KBM-7 (cell line): ENCODE data around the gene SNW1.
"Not testable (repeated sequence)": the region's sequence is repeated elsewhere in the genome, so short reads cannot be mapped to it uniquely, and the experiment has no call there.

Experiments used
- DNase-seq: peaks from one replicate; pipeline ENCODE4 v3.0.0-alpha.2; 2015
- in situ Hi-C: fragments of 300-500 bp; cut with MboI; formaldehyde crosslinking; loops from 2 replicates; pipeline ENCODE4 v1.14.3; 2020; ENCODE audit warnings: low sequenced_read_pairs, low pct_unique_long_range_greater_than_20kb, mixed read lengths

Gene SNW1

GRCh38 chr14:77752799-77753516 lies 8.0 kb downstream of the SNW1 start:
- in situ Hi-C loops: no loop called here
- no peak for DNase-seq

- in situ Hi-C loops: no loop called here
- DNase-seq: no peak
Observed at GRCh38 chr14:77752266-77752665, 8.7 kb downstream of the SNW1 start.

GRCh38 chr14:77747425-77747824 lies 13.5 kb downstream of the SNW1 start:
- DNase-seq, in situ Hi-C loops: not testable (repeated sequence)

GRCh38 chr14:77746064-77746702 lies 14.8 kb downstream of the SNW1 start:
- no peak for DNase-seq
- in situ Hi-C loops: no loop called here

GRCh38 chr14:77741438-77741837 lies 19.5 kb downstream of the SNW1 start:
- in situ Hi-C loops: no loop called here
- no peak for DNase-seq

- in situ Hi-C loops: no loop called here
- DNase-seq: no peak
Observed at GRCh38 chr14:77738559-77739250, 22.3 kb downstream of the SNW1 start.

GRCh38 chr14:77730976-77731497 lies 29.9 kb downstream of the SNW1 start:
- no peak for DNase-seq
- in situ Hi-C loops: no loop called here

- in situ Hi-C loops: no loop called here
Observed at GRCh38 chr14:77722301-77722700, 38.7 kb downstream of the SNW1 start.

GRCh38 chr14:77721437-77721836 lies 39.5 kb downstream of the SNW1 start:
- in situ Hi-C loops: no loop called here
- no peak for DNase-seq

More at GRCh38 chr14:77722301-77722700, 38.7 kb downstream of the SNW1 start:
- no peak for DNase-seq

- no peak for DNase-seq
- in situ Hi-C loops: no loop called here
Observed at GRCh38 chr14:77717608-77718305, 43.2 kb downstream of the SNW1 start.

GRCh38 chr14:77714926-77715325 lies 46.0 kb downstream of the SNW1 start:
- in situ Hi-C loops: no loop called here
- DNase-seq: no peak

GRCh38 chr14:77710364-77710763 lies 50.6 kb downstream of the SNW1 start:
- no peak for DNase-seq
- in situ Hi-C loops: no loop called here

GRCh38 chr14:77709412-77709811 lies 51.5 kb downstream of the SNW1 start:
- DNase-seq: no peak
- in situ Hi-C loops: no loop called here

GRCh38 chr14:77708749-77709148 lies 52.2 kb downstream of the SNW1 start:
- no peak for DNase-seq
- in situ Hi-C loops: no loop called here

- peak; percentile 93 for DNase-seq
- in situ Hi-C loops: no loop called here
Observed at GRCh38 chr14:77707724-77708408, 53.1 kb downstream of the SNW1 start, which contains the start of the genes ALKBH1 and SLIRP. Gene ALKBH1, minus strand, starts transcription at chr14:77708023. Its CDS starts 19 bp downstream, at chr14:77708004. Gene SLIRP, plus strand, starts transcription at chr14:77708103. Its CDS starts 9 bp downstream, at chr14:77708112.

- peak; percentile 45 for DNase-seq
- in situ Hi-C loops: no loop called here
Observed at GRCh38 chr14:77707355-77707723, 53.6 kb downstream of the SNW1 start.

GRCh38 chr14:77691259-77691658 lies 69.7 kb downstream of the SNW1 start:
- in situ Hi-C loops: no loop called here
- DNase-seq: no peak

- no peak for DNase-seq
- in situ Hi-C loops: no loop called here
Observed at GRCh38 chr14:77682158-77682553, 78.8 kb downstream of the SNW1 start.
